Fibroblast of skin of left biceps (primary cell): ENCODE results near the gene EVPL.

ENCODE experiments used
- DNase-seq, 2 experiments: peaks; one replicate each; pipeline ENCODE4 v3.0.0-alpha.2; 2013; ENCODE audit warnings: low read depth in 2 of 2

The EVPL gene

GRCh38 chr17:76018340-76018680, 8.8 kb downstream of the EVPL start:
- DNase-seq, result no peak

- no peak for DNase-seq
Measured at GRCh38 chr17:76017481-76018339, 9.4 kb downstream of the EVPL start.

GRCh38 chr17:76014925-76015261, 12.2 kb downstream of the EVPL start:
- DNase-seq, result no peak

- peak; percentile 16 to 20 for DNase-seq
Measured at GRCh38 chr17:76014100-76014924, 12.8 kb downstream of the EVPL start.

- no peak for DNase-seq
Measured at GRCh38 chr17:76013377-76013932, 13.7 kb downstream of the EVPL start.

DNA sequence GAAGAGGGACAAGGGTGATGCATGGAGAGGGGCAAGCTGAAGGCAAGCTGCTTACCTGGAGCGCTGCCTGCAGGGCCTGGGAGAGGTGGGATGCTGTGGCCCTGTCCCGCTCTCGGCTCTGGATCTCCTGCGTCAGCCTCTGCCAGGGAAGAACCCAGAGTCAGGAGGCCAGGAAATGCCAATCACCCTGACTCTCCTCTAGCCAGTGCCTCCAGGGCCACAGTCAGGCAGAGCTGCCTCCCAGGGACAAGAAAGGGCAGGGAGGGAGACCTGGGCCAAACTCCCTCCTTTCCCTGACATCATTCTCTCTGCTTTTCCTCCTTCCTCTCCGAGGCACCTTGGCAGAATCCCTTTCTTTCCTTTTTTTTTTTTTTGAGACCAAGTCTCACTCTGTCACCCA, 15.2 kb downstream of the EVPL start:
- DNase-seq, result no peak

- DNase-seq, result no peak
Measured at GRCh38 chr17:76009969-76010661, 17.0 kb downstream of the EVPL start.

DNA sequence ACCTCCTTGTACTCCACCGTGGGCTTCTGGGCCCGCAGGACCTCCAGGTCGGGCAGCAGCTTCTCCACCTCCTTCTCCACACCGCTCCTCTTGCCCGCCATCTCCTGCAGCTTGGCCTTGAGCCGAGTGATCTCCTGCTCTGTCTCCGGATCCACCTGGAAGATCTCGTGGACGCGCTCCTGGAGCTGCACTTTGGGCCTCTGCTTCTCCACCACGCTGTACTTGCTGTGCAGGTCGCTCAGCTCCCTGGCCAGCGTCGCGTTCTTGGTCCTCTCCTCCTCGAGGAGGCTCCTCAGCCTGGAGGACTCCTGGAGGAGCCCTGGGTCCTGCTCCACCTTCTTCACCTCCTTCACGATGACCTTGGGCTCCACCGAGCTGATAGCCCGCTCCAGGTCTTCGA, 17.7 kb downstream of the EVPL start:
- DNase-seq, result no peak

GRCh38 chr17:76008630-76009425, 18.3 kb downstream of the EVPL start:
- no peak for DNase-seq

DNA sequence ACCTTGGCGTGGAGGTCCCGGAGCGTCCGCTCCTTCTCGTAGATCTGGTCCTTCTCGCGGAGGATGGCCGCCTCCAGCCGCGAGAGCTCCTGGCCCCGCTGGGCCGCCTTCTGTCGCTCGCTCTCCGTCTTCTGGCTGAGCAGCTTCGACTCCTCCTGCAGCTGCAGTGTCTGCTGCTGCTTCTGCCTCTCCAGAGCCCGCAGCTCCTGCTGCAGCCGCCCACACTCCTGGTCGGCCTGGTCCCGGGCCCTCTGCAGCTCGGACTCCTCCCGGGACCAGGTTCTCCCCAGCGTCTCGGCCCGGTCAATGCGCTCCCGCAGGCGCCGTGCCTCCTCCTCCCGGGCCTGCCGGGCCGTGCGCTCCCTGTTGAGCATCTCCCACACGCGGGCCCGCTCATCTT, 18.9 kb downstream of the EVPL start:
- no peak for DNase-seq

DNA sequence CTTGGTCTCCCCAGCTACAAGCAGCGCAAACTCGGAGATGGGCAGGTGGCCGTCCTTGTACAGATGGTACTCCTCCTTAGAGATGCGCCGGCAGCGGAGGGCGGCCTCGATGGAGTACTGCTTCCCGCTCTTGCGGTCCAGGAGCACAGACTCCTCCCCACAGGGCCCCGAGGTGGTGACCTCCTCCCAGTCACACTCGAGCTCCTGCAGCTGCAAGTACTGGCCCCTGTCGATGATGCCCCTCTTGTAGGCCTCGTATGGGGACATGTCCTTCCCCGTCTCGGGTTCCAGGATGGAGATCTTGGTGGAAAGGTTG, 19.3 kb downstream of the EVPL start:
- DNase-seq, result no peak

GRCh38 chr17:76007131-76007849, 19.8 kb downstream of the EVPL start:
- no peak for DNase-seq

GRCh38 chr17:76005263-76006149, 21.6 kb downstream of the EVPL start:
- peak; percentile 21 to 40 for DNase-seq

GRCh38 chr17:76004750-76005262, 22.3 kb downstream of the EVPL start:
- no peak for DNase-seq

GRCh38 chr17:76003915-76004314, 23.2 kb downstream of the EVPL start:
- no peak for DNase-seq

GRCh38 chr17:76002100-76002499, 25.0 kb downstream of the EVPL start:
- no peak for DNase-seq

GRCh38 chr17:76000755-76001521, 26.2 kb downstream of the EVPL start, which contains the start of gene CDK3:
CDK3 (plus strand) TSS chr17:76000855; CDS start chr17:76001426, 571 bp downstream.
- no peak for DNase-seq

GRCh38 chr17:76000016-76000754, 26.9 kb downstream of the EVPL start:
- no peak for DNase-seq
